Esophagus squamous epithelium (tissue), 4 donors: Measurements from ENCODE around the gene TTC21A.

Experiments used
- CTCF ChIP-seq, 6 experiments: fragments of 450-650 bp in 4 of 6; fragments of 200-600 bp in 2 of 6; sonication (generic) in 2 of 6; IDR thresholded peaks; one replicate each; pipeline ENCODE4 v1.5.1; 2016 to 2019; ENCODE audit warnings: antibody characterized with exemption in 6 of 6, mild to moderate bottlenecking in 4 of 6, moderate library complexity in 4 of 6
- POLR2A ChIP-seq, 4 donors: fragments of 450-650 bp; IDR thresholded peaks; one replicate each; pipeline ENCODE4 v1.6.1; 2017; ENCODE audit warnings: antibody characterized with exemption in 4 of 4, mild to moderate bottlenecking in 4 of 4, moderate library complexity in 3 of 4

- no peak for TF ChIP-seq CTCF (IDR thresholded peaks at IDR 0.05)
- TF ChIP-seq POLR2A (IDR thresholded peaks at IDR 0.05): no peak
These were observed 41.1 kb downstream of the TTC21A start for GRCh38 chr3:39148435-39149058.
